KMS-11 (cell line): ENCODE data around the gene YJEFN3.

Experiments
- H2AFZ ChIP-seq: fragments of 200-600 bp; sonication (generic); 2 replicates; pipeline ENCODE4 v1.6.1; 2016; ENCODE audit warnings: antibody characterized with exemption, mixed run types, low read depth
- H3K27ac ChIP-seq: fragments of 200-600 bp; sonication (generic); 2 replicates; pipeline ENCODE4 v1.6.1; 2016; ENCODE audit warnings: mild to moderate bottlenecking, mixed run types
- H3K27me3 ChIP-seq: fragments of 200-600 bp; sonication (generic); 2 replicates; pipeline ENCODE4 v1.6.1; 2017; ENCODE audit warnings: mild to moderate bottlenecking, low read depth, mixed run types, moderate library complexity; ENCODE audit not compliant: insufficient read depth
- H3K36me3 ChIP-seq: fragments of 200-600 bp; sonication (generic); 2 replicates; pipeline ENCODE4 v1.6.1; 2017; ENCODE audit warnings: mild to moderate bottlenecking, mixed run types; ENCODE audit not compliant: insufficient read depth
- H3K4me1 ChIP-seq: fragments of 200-600 bp; sonication (generic); 2 replicates; pipeline ENCODE4 v1.6.1; 2016; ENCODE audit warnings: mild to moderate bottlenecking, low read depth, mixed run types; ENCODE audit not compliant: poor library complexity, severe bottlenecking
- H3K4me2 ChIP-seq: fragments of 200-600 bp; sonication (generic); 2 replicates; pipeline ENCODE4 v1.7.0; 2016; ENCODE audit warnings: mild to moderate bottlenecking, mixed run types
- H3K4me3 ChIP-seq: fragments of 200-600 bp; sonication (generic); IDR thresholded peaks from 2 replicates; pipeline ENCODE4 v1.6.1; 2017; ENCODE audit warnings: low read depth, low read length, mixed read lengths; ENCODE audit not compliant: insufficient read depth
- H3K79me2 ChIP-seq: fragments of 200-600 bp; sonication (generic); 2 replicates; pipeline ENCODE4 v1.6.1; 2016; ENCODE audit warnings: low read depth, mixed run types; ENCODE audit not compliant: insufficient read depth
- H3K9ac ChIP-seq: fragments of 200-600 bp; sonication (generic); 2 replicates; pipeline ENCODE4 v1.6.1; 2016; ENCODE audit warnings: mild to moderate bottlenecking, mixed run types
- H4K20me1 ChIP-seq: fragments of 200-600 bp; sonication (generic); 2 replicates; pipeline ENCODE4 v1.6.1; 2016; ENCODE audit warnings: mild to moderate bottlenecking, mixed run types; ENCODE audit not compliant: insufficient read depth
- TF ChIP-seq, protein P1 (sequence below): fragments of 200-600 bp; sonication (generic); conservative IDR thresholded peaks from 2 replicates; pipeline ENCODE4 v1.6.1; 2017; ENCODE audit warnings: low read depth, mild to moderate bottlenecking, antibody characterized with exemption, low read length, moderate library complexity, mixed read lengths

YJEFN3 gene

GRCh38 chr19:19540715-19541515 lies 12.2 kb downstream of the YJEFN3 start:
- Histone ChIP-seq H2AFZ (no peak overlapping the region), H3K4me1 (no peaks in the 10 kb centered on the region), H3K9ac (no peak overlapping the region), H3K27me3 (no peaks in the 10 kb centered on the region), H3K4me2 (no peak overlapping the region), H3K79me2 (no peaks in the 10 kb centered on the region), H4K20me1 (no peaks in the 10 kb centered on the region), H3K27ac (no peak overlapping the region), H3K4me3 (no peak overlapping the region), H3K36me3 (no peaks in the 10 kb centered on the region)
- TF ChIP-seq, protein P1, sequence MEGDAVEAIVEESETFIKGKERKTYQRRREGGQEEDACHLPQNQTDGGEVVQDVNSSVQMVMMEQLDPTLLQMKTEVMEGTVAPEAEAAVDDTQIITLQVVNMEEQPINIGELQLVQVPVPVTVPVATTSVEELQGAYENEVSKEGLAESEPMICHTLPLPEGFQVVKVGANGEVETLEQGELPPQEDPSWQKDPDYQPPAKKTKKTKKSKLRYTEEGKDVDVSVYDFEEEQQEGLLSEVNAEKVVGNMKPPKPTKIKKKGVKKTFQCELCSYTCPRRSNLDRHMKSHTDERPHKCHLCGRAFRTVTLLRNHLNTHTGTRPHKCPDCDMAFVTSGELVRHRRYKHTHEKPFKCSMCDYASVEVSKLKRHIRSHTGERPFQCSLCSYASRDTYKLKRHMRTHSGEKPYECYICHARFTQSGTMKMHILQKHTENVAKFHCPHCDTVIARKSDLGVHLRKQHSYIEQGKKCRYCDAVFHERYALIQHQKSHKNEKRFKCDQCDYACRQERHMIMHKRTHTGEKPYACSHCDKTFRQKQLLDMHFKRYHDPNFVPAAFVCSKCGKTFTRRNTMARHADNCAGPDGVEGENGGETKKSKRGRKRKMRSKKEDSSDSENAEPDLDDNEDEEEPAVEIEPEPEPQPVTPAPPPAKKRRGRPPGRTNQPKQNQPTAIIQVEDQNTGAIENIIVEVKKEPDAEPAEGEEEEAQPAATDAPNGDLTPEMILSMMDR, result no peak

DNA sequence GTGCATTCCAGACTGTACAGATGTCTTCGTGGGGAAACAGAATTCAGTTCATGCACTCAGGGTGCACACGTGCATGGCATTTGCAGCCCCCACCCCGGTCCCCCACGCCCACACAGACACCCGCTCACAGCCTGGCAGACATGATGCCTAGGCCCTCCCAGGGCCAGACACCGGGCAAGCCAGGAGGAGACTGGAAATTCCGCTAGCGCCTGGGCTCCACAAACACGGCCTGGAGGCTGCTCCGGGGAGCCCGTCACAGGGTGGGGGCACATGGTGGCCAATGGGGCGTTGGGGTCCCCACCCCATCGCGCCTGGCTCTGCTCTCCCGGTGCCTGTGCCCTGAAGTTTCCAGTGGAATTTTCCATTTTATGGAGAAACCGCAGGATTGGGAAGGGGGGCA lies 12.9 kb downstream of the YJEFN3 start:
- H3K27me3 ChIP-seq, result peaks cover 2% of the 10 kb centered on the region; the same call in 1 of the 2 replicates
- no peaks in the 10 kb centered on the region for H3K36me3 ChIP-seq
- no peak overlapping the region for H3K4me2 ChIP-seq
- no peaks in the 10 kb centered on the region for H3K79me2 ChIP-seq
- no peak overlapping the region for H3K27ac ChIP-seq
- no peaks in the 10 kb centered on the region for H3K4me1 ChIP-seq
- H3K9ac ChIP-seq, result no peak overlapping the region
- TF ChIP-seq, protein P1, result no peak
- no peak overlapping the region for H2AFZ ChIP-seq
- no peaks in the 10 kb centered on the region for H4K20me1 ChIP-seq
- no peak overlapping the region for H3K4me3 ChIP-seq

DNA sequence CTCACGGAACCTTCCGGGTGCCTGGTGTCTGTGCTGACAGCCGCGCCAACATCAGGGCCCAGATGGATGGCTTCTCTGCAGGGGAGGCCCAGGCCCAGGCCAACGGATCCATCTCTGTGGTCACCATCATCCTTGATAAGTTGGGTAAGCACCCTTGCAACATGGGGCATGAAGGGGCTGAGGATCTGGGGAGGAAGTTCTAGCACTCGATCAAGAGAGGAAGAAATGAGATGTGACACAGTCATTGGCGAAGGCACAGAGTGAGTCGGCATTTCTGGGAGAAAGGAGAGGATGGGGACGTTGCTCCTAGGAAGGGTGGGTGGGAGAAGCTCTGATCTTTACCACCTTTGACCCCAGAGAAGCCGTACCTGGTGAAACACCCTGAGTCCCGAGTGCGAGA lies 13.8 kb downstream of the YJEFN3 start:
- Histone ChIP-seq H2AFZ (no peak overlapping the region), H3K36me3 (no peaks in the 10 kb centered on the region), H3K4me1 (no peaks in the 10 kb centered on the region), H3K27me3 (peaks cover 2% of the 10 kb centered on the region; the same call in 1 of the 2 replicates), H3K4me3 (no peak overlapping the region), H3K79me2 (no peaks in the 10 kb centered on the region), H4K20me1 (no peaks in the 10 kb centered on the region), H3K27ac (no peak overlapping the region), H3K9ac (no peak overlapping the region), H3K4me2 (no peak overlapping the region)
- TF ChIP-seq, protein P1, result no peak

DNA sequence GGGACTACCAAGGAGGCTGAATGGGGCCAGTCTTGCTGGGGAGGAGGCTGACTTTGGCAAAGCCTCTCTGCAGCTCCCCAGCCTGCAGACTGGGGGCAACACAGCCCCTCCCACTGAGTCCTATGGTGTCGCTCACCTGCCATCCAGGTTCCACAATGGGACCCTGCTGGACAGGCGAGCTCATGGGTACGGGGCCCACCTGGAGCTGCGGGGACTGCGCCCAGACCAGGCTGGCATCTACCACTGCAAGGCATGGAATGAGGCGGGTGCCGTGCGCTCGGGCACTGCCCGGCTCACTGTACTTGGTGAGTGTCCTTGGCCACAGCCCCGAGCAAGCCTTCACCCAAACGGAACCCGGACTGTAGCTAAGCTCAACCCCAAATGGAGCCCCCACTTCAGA lies 14.4 kb downstream of the YJEFN3 start:
- H3K4me3 ChIP-seq, result no peak overlapping the region
- H3K79me2 ChIP-seq, result no peaks in the 10 kb centered on the region
- H3K4me2 ChIP-seq, result no peak overlapping the region
- no peak overlapping the region for H3K27ac ChIP-seq
- H3K36me3 ChIP-seq, result no peaks in the 10 kb centered on the region
- TF ChIP-seq, protein P1, result no peak
- H2AFZ ChIP-seq, result no peak overlapping the region
- no peaks in the 10 kb centered on the region for H3K4me1 ChIP-seq
- no peak overlapping the region for H3K9ac ChIP-seq
- H4K20me1 ChIP-seq, result no peaks in the 10 kb centered on the region
- H3K27me3 ChIP-seq, result peaks cover 2% of the 10 kb centered on the region; the same call in 1 of the 2 replicates
